ENCODE data around the gene APOBEC2. TPM values are rescaled to one million over a fixed set of nuclear protein-coding genes. Genes with fewer than 3 reads are reported as not detected.

APOBEC2 gene
- total and polyA plus RNA-seq, 2 donors from 2014 or later, result not detected

- FAIRE-seq, result peak; percentile 13
- TF ChIP-seq, protein P1, sequence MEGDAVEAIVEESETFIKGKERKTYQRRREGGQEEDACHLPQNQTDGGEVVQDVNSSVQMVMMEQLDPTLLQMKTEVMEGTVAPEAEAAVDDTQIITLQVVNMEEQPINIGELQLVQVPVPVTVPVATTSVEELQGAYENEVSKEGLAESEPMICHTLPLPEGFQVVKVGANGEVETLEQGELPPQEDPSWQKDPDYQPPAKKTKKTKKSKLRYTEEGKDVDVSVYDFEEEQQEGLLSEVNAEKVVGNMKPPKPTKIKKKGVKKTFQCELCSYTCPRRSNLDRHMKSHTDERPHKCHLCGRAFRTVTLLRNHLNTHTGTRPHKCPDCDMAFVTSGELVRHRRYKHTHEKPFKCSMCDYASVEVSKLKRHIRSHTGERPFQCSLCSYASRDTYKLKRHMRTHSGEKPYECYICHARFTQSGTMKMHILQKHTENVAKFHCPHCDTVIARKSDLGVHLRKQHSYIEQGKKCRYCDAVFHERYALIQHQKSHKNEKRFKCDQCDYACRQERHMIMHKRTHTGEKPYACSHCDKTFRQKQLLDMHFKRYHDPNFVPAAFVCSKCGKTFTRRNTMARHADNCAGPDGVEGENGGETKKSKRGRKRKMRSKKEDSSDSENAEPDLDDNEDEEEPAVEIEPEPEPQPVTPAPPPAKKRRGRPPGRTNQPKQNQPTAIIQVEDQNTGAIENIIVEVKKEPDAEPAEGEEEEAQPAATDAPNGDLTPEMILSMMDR (IDR thresholded peaks at IDR 0.05; ENCODE audit: borderline replicate concordance, extremely low read depth, insufficient read depth), result no peak
- peaks cover 0 to 16% (median 11%) of the 10 kb centered on the region in 3 donors for H3K4me1 ChIP-seq (ENCODE audit: control insufficient read depth in 2 of 3, insufficient read depth in 2 of 3, low read depth in 1 of 3, low read length in 3 of 3)
- H3K9ac ChIP-seq (ENCODE audit: low read length in 3 of 3), result peak overlapping the region in 1 of 3 donors; percentile 20
- H3K4me3 ChIP-seq (ENCODE audit: low read length in 3 of 3), result no peak overlapping the region
- no peaks in the 10 kb centered on the region for H3K9me3 ChIP-seq (ENCODE audit: control insufficient read depth in 2 of 3, insufficient read depth in 1 of 3, low read length in 3 of 3)
- DNase-seq, result no peak
- H3K27me3 ChIP-seq (ENCODE audit: control insufficient read depth, insufficient read depth, low read length), result no peaks in the 10 kb centered on the region
- peak overlapping the region; percentile 36 to 76 for H3K27ac ChIP-seq (ENCODE audit: low read depth in 2 of 2, low read length in 2 of 2)
- intact Hi-C loops (cut with DNase I), result no loop called here
- peaks cover 3 to 13% (median 5%) of the 10 kb centered on the region in 3 donors for H3K36me3 ChIP-seq (ENCODE audit: control insufficient read depth in 2 of 3, insufficient read depth in 3 of 3, low read length in 3 of 3)
Observed at GRCh38 chr6:41064841-41065240, 11.8 kb downstream of the APOBEC2 start.

- H3K27ac ChIP-seq (ENCODE audit: low read depth in 2 of 2, low read length in 2 of 2), result peak overlapping the region in 1 of 2 donors; percentile 76
- FAIRE-seq (no peak), DNase-seq (no peak)
- intact Hi-C loops (cut with DNase I), result no loop called here
- H3K4me3 ChIP-seq (ENCODE audit: low read length in 3 of 3), result no peak overlapping the region
- H3K36me3 ChIP-seq (ENCODE audit: control insufficient read depth in 2 of 3, insufficient read depth in 3 of 3, low read length in 3 of 3), result peaks cover 5 to 13% (median 5%) of the 10 kb centered on the region in 3 donors
- H3K9ac ChIP-seq (ENCODE audit: low read length in 3 of 3), result no peak overlapping the region
- H3K27me3 ChIP-seq (ENCODE audit: control insufficient read depth, insufficient read depth, low read length), result no peaks in the 10 kb centered on the region
- TF ChIP-seq, protein P1 (IDR thresholded peaks at IDR 0.05; ENCODE audit: borderline replicate concordance, extremely low read depth, insufficient read depth), result no peak
- H3K4me1 ChIP-seq (ENCODE audit: control insufficient read depth in 2 of 3, insufficient read depth in 2 of 3, low read depth in 1 of 3, low read length in 3 of 3), result peaks cover 0 to 19% (median 11%) of the 10 kb centered on the region in 3 donors
- H3K9me3 ChIP-seq (ENCODE audit: control insufficient read depth in 2 of 3, insufficient read depth in 1 of 3, low read length in 3 of 3), result no peaks in the 10 kb centered on the region
Observed at GRCh38 chr6:41065550-41066026, 12.6 kb downstream of the APOBEC2 start.

GRCh38 chr6:41066867-41067304 lies 13.9 kb downstream of the APOBEC2 start:
- intact Hi-C loops (cut with DNase I), result no loop called here
- peaks cover 5 to 21% (median 7%) of the 10 kb centered on the region in 3 donors for H3K4me1 ChIP-seq (ENCODE audit: control insufficient read depth in 2 of 3, insufficient read depth in 2 of 3, low read depth in 1 of 3, low read length in 3 of 3)
- peaks cover 5 to 13% (median 5%) of the 10 kb centered on the region in 3 donors for H3K36me3 ChIP-seq (ENCODE audit: control insufficient read depth in 2 of 3, insufficient read depth in 3 of 3, low read length in 3 of 3)
- no peak overlapping the region for H3K9ac ChIP-seq (ENCODE audit: low read length in 3 of 3)
- H3K9me3 ChIP-seq (ENCODE audit: control insufficient read depth in 2 of 3, insufficient read depth in 1 of 3, low read length in 3 of 3), result no peaks in the 10 kb centered on the region
- TF ChIP-seq, protein P1 (IDR thresholded peaks at IDR 0.05; ENCODE audit: borderline replicate concordance, extremely low read depth, insufficient read depth), result peak; percentile 79
- H3K27me3 ChIP-seq (ENCODE audit: control insufficient read depth, insufficient read depth, low read length), result no peaks in the 10 kb centered on the region
- H3K4me3 ChIP-seq (ENCODE audit: low read length in 3 of 3), result no peak overlapping the region
- DNase-seq (peak in 4 of 5 donors; percentile 69 to 89 (median 81)), FAIRE-seq (peak; percentile 84)
- no peak overlapping the region for H3K27ac ChIP-seq (ENCODE audit: low read depth in 2 of 2, low read length in 2 of 2)

All from kidney (tissue), 14 donors.